Measurements from ENCODE around the gene MME.
"Not testable (repeated sequence)": the region's sequence is repeated elsewhere in the genome, so short reads cannot be mapped to it uniquely, and the experiment has no call there.

MME gene

GRCh38 chr3:155084567-155084966 is 4.4 kb downstream of the MME start:
- DNase-seq (ENCODE audit: low read depth in 2 of 2): no peak

- DNase-seq (ENCODE audit: low read depth in 2 of 2): no peak
Measured at GRCh38 chr3:155086051-155086450, 5.9 kb downstream of the MME start.

- no peak for DNase-seq (ENCODE audit: low read depth in 2 of 2)
Measured at GRCh38 chr3:155088706-155089345, 8.7 kb downstream of the MME start.

- DNase-seq (ENCODE audit: low read depth in 2 of 2): no peak
Measured at GRCh38 chr3:155089495-155089894, 9.4 kb downstream of the MME start.

- DNase-seq (ENCODE audit: low read depth in 2 of 2): no peak
Measured at GRCh38 chr3:155093261-155093660, 13.1 kb downstream of the MME start.

GRCh38 chr3:155096303-155097008 is 16.3 kb downstream of the MME start:
- DNase-seq (ENCODE audit: low read depth in 2 of 2): no peak

- no peak for DNase-seq (ENCODE audit: low read depth in 2 of 2)
Measured at GRCh38 chr3:155097009-155097349, 16.9 kb downstream of the MME start.

GRCh38 chr3:155101398-155101797 is 21.3 kb downstream of the MME start:
- DNase-seq (ENCODE audit: low read depth in 2 of 2): no peak

- DNase-seq (ENCODE audit: low read depth in 2 of 2): no peak
Measured at GRCh38 chr3:155102329-155102728, 22.2 kb downstream of the MME start.

- no peak for DNase-seq (ENCODE audit: low read depth in 2 of 2)
Measured at GRCh38 chr3:155103686-155104085, 23.6 kb downstream of the MME start.

GRCh38 chr3:155106119-155106518 is 26.0 kb downstream of the MME start:
- DNase-seq (ENCODE audit: low read depth in 2 of 2): no peak

GRCh38 chr3:155110022-155110421 is 29.9 kb downstream of the MME start:
- no peak for DNase-seq (ENCODE audit: low read depth in 2 of 2)

- no peak for DNase-seq (ENCODE audit: low read depth in 2 of 2)
Measured at GRCh38 chr3:155110996-155111901, 31.1 kb downstream of the MME start.

- DNase-seq (ENCODE audit: low read depth in 2 of 2): no peak
Measured at GRCh38 chr3:155111971-155112370, 31.9 kb downstream of the MME start.

GRCh38 chr3:155112661-155113389 is 32.7 kb downstream of the MME start:
- DNase-seq (ENCODE audit: low read depth in 2 of 2): no peak

- not testable (repeated sequence) for DNase-seq (ENCODE audit: low read depth in 2 of 2)
Measured at GRCh38 chr3:155124745-155125144, 44.6 kb downstream of the MME start.

GRCh38 chr3:155129396-155129795 is 49.3 kb downstream of the MME start:
- DNase-seq (ENCODE audit: low read depth in 2 of 2): no peak

- no peak for DNase-seq (ENCODE audit: low read depth in 2 of 2)
Measured at GRCh38 chr3:155130001-155130400, 49.9 kb downstream of the MME start.

GRCh38 chr3:155131104-155131503 is 51.0 kb downstream of the MME start:
- no peak for DNase-seq (ENCODE audit: low read depth in 2 of 2)

GRCh38 chr3:155134311-155134710 is 54.2 kb downstream of the MME start:
- not testable (repeated sequence) for DNase-seq (ENCODE audit: low read depth in 2 of 2)

GRCh38 chr3:155135003-155135402 is 54.9 kb downstream of the MME start:
- no peak for DNase-seq (ENCODE audit: low read depth in 2 of 2)

GRCh38 chr3:155138677-155139076 is 58.6 kb downstream of the MME start:
- DNase-seq (ENCODE audit: low read depth in 2 of 2): no peak
